GM10248 (cell line): ENCODE measurements around the gene SLC66A2.

Source experiments
- CTCF ChIA-PET: fragments of 300-600 bp; sonication (Branson Sonifier 250); formaldehyde crosslinking; extraction: SDS; loops from one replicate; lab custom pipeline; 2021; ENCODE audit warnings: antibody characterized with exemption; lab: Yijun Ruan, JAX
- POLR2A ChIA-PET: fragments of 350-650 bp; sonication (Branson Sonifier 250); formaldehyde crosslinking; extraction: SDS; loops from one replicate; lab custom pipeline; 2020; ENCODE audit warnings: antibody characterized with exemption; lab: Yijun Ruan, JAX
- DNase-seq: peaks from one replicate; pipeline ENCODE4 v3.0.0; 2012; ENCODE audit errors: extremely low spot score
- TF ChIP-seq, protein P1 (sequence below): IDR thresholded peaks from 2 replicates; pipeline ENCODE4 v1.5.1; 2012; ENCODE audit warnings: mild to moderate bottlenecking, low read depth; ENCODE audit errors: extremely low read depth, missing control alignments, control extremely low read depth

Gene SLC66A2

DNA sequence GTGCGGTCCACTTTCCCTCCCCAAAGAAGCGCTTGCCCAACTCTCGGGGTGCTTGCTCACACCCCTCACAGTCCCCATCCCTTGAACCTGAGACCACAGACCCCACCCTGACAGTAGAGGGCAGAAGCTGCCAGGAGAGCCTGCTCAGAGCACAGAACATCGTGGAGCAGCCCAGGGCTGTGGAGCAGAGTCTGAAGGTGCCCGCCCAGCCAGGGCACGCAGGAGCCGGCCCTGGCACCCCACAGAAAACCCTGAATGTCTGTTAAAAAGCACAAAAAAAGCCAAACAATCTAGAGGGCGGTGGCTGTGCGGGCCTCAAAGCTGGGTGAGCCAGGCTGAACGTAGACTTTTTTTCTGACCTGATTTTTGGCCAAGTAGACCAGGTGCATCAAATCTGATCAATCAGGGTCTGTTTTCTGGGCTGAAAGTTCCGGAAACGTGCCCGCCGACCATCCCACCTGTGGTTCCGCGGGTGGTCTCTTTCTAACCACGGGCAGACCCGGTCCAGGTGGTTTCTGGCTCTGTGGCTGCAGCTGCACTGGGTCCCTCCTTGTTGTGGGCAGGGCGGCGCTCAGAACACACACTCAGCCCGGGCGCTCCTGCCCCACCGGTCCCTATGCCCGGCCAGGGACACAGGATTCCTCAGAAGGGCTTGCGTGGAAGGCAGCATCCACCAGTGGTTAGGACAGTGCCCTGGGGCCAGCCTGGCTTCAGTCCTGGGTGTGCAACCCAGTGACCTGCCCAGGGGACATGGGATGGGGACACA lies 66.3 kb downstream of the SLC66A2 start:
- ChIA-PET POLR2A (no interaction called here), CTCF (no interaction called here)
- DNase-seq = no peak
- TF ChIP-seq, protein P1, sequence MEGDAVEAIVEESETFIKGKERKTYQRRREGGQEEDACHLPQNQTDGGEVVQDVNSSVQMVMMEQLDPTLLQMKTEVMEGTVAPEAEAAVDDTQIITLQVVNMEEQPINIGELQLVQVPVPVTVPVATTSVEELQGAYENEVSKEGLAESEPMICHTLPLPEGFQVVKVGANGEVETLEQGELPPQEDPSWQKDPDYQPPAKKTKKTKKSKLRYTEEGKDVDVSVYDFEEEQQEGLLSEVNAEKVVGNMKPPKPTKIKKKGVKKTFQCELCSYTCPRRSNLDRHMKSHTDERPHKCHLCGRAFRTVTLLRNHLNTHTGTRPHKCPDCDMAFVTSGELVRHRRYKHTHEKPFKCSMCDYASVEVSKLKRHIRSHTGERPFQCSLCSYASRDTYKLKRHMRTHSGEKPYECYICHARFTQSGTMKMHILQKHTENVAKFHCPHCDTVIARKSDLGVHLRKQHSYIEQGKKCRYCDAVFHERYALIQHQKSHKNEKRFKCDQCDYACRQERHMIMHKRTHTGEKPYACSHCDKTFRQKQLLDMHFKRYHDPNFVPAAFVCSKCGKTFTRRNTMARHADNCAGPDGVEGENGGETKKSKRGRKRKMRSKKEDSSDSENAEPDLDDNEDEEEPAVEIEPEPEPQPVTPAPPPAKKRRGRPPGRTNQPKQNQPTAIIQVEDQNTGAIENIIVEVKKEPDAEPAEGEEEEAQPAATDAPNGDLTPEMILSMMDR = no peak

DNA sequence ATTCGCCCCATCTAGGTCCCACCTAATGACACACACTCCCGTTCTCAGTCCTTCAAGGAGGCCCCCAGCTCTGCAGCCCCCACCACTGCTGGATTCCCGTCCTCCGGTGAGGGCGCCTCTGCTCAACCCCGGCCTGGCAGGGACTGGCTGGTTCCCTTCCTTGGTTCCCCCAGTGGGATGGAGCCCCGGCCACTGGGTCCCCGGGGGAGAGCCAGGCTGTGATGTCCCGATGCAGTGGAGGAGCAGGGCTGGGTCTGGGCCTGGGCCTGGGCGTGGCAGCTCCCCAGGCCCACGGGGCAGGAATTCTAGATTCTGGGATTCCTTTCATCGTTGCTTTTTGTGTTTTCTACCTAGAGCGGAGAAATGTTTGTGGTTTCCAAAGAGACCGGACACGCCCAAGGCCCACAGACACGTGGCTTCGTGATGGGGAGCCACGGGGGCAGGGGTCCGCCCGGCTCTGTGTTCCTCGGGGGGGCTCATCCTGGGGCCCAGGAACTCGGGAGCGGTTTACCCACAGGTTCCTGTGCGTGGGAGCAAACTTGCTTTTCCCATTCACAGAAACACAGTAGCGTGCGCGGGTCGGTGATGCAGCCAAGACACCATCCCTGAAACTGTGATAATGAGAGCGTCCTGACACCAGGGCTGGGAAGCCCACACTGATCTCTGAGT lies 67.0 kb downstream of the SLC66A2 start:
- ChIA-PET POLR2A (no interaction called here), CTCF (no interaction called here)

DNA sequence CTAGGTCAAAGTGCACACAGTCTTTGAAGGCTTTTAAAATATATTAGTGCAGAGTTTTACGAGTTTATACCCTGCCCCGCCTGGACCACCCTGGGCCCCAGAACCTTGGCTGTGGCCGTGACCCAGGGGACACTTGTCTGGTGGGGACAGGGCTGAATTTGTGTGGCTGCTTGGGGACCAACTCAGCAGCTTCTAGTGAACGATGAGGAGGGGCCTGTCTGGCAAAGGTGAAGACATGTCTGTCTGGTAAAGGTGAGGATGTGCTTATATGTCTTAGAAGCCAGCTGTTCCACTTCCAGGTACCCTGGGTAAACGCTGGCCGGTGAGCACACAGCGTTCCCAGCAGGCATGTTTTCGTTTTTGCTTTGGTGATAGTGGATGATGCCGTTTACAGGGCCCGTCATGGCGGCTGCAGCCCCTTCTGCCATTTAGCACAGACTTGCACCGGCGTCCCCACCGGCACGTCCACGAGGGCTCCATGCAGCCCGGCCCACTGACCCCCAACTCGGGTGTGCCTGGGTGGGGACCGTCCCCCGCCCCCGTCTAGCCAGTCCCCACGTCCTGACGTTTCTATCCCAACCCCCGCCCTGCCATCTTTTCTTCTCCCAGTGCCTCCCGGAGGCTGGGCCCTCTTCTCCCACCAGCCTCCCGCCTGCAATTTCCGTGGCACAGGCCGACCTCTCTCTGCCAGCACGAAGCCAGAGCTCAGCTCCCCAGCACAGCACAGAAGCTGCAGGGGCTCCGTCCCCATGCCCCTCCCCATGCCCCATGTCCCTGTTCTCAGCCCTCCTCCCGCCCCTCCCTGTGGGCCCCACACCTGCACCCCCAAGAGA lies 67.8 kb downstream of the SLC66A2 start:
- no peak for DNase-seq
- ChIA-PET POLR2A (interaction anchor here (0.6 kb wide), 1 partner anchor 56 kb away, joined by 3 read pairs; no protein-coding TSS in a partner anchor), CTCF (no interaction called here)
- TF ChIP-seq, protein P1 = no peak

More for the DNA sequence above, 67.0 kb downstream of the SLC66A2 start:
- TF ChIP-seq, protein P1 = no peak
- no peak for DNase-seq

DNA sequence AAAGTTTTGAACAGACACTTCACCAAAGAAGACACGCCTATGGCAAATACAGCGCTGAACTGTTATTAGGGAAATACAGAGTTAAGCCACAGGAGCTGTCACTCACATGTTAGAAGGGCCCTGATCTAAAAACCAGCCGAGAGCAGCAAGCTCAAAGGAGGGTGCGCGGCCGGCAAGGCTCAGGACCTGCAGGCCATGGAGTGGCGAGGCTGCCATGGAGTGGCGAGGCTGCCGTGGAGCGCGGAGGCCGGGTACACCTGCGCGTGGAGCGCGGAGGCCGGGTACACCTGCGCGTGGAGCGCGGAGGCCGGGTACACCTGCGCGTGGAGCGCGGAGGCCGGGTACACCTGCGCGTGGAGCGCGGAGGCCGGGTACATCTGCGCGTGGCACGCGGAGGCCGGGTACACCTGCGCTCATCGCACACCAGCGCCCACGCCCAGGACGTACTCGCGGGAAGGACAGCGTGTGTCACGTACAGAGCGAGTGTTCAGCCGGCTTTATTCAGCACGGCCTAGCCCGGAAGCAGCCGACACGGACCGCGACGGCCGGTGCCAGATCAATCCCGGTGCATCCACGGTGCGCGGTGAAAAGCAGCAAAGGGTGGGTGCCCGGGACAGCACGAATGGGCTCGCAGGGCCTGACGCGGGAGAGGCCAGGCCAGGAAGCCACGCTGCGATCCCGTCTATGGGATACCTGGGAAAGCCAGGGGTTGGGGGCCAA lies 68.8 kb downstream of the SLC66A2 start:
- CTCF ChIA-PET = no interaction called here
- TF ChIP-seq, protein P1 = no peak
- POLR2A ChIA-PET = no interaction called here

DNA sequence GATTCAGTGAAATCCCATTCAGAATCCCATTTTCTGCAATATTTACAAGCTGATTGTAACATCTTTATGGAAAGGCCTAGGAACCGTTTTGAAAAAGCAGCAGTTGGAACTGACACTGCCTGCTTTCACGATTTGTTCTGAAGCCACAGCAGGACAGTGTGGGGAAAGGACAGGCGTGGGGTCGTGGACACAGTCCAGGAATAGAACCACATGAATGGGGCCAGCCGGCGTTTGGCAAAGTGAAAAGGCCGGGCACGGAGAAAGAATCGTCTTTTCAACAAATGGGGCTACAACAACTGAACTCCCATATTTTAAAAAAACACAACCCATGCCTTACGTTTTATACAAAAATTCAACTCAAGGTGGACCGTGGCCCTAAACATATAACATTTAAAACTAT lies 69.8 kb downstream of the SLC66A2 start:
- CTCF ChIA-PET = no interaction called here
- TF ChIP-seq, protein P1 = no peak
- DNase-seq = no peak
- POLR2A ChIA-PET = no interaction called here

More for the DNA sequence above, 68.8 kb downstream of the SLC66A2 start:
- DNase-seq = no peak

DNA sequence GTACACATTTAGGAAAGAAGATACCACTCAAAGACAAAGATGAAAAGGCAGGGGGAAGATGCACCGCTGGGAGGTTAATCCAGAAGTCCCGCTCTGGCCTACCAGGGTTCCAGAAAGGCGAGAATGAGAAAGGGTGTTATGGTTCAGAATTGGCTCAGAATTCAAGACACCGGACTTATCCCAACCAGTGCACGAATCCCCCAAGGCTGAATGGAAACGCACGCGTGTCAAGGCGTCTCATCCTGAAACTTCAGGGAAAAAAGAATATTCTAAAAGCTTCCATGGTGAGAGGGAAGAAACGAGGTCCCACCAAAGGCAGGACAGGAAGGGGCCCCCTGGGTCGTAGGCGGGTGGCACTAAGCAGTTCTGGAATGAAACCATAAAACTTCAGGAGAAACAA lies 71.9 kb downstream of the SLC66A2 start:
- TF ChIP-seq, protein P1 = no peak
- ChIA-PET CTCF (no interaction called here), POLR2A (no interaction called here)
- DNase-seq = no peak
